Type B pancreatic cell (in vitro differentiated cells): ENCODE measurements around the gene ALX4. TPM values are rescaled to one million over a fixed set of nuclear protein-coding genes. Genes with fewer than 3 reads are reported as not detected.

Experiments used
- DNase-seq: peaks from one replicate; pipeline ENCODE4 v3.0.0; 2021; ENCODE audit warnings: mixed read lengths; ENCODE audit not compliant: unreplicated experiment; ENCODE audit errors: extremely low spot score
- H3K27ac Mint-ChIP-seq: 2 replicates; pipeline ENCODE4 v1.8.0; 2021; ENCODE audit warnings: mild to moderate bottlenecking, mixed read lengths
- H3K27me3 Mint-ChIP-seq: 2 replicates; pipeline ENCODE4 v1.8.0; 2021; ENCODE audit warnings: mixed read lengths
- H3K36me3 Mint-ChIP-seq: 2 replicates; pipeline ENCODE4 v1.8.0; 2021; ENCODE audit warnings: mixed read lengths
- H3K4me1 Mint-ChIP-seq: one replicate; pipeline ENCODE4 v1.8.0; 2021; ENCODE audit warnings: mixed read lengths; ENCODE audit not compliant: unreplicated experiment
- H3K4me3 Mint-ChIP-seq: 2 replicates; pipeline ENCODE4 v1.8.0; 2021; ENCODE audit warnings: mild to moderate bottlenecking, mixed read lengths
- H3K9me3 Mint-ChIP-seq: 2 replicates; pipeline ENCODE4 v1.8.0; 2021; ENCODE audit warnings: mixed read lengths
- total RNA-seq: library from RNA; stranded (reverse); gene quantifications from 2 replicates; pipeline ENCODE4 v1.2.1, GENCODE V29; 2021; ENCODE audit warnings: low replicate concordance
- TF ChIP-seq, protein P1 (sequence below): fragments of 200-600 bp; sonication (generic); conservative IDR thresholded peaks from 2 replicates; pipeline ENCODE4 v1.5.0; 2021; ENCODE audit warnings: antibody characterized with exemption, mild to moderate bottlenecking

The ALX4 gene
- total RNA-seq, 1 donor from 2014 or later, result 11.6 TPM

DNA sequence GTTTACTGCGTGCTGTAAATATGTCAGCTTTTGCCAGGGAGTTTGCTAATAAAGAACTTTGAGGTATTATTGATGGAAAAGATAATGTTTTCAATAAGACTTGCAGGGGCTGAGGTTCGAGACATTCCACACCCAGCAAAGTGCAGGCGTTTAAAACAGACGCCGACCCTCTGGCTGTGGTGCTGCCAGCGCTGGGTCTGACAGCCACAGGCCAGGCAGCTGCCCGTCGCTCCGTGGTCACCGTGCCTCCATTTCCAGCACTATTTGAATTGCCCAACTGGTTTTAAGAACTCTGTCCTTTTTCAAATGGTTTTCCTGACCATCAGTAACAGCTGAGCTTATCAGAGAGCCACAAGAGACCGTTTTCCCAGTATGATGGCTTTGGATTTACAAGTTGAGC, 28.1 kb upstream of the ALX4 start:
- Mint-ChIP-seq H3K9me3 (no peaks in the 10 kb centered on the region), H3K27me3 (peaks cover 67% of the 10 kb centered on the region), H3K4me3 (no peak overlapping the region), H3K36me3 (no peaks in the 10 kb centered on the region), H3K27ac (peak overlapping the region; percentile 16), H3K4me1 (peaks cover 39% of the 10 kb centered on the region)
- TF ChIP-seq, protein P1, sequence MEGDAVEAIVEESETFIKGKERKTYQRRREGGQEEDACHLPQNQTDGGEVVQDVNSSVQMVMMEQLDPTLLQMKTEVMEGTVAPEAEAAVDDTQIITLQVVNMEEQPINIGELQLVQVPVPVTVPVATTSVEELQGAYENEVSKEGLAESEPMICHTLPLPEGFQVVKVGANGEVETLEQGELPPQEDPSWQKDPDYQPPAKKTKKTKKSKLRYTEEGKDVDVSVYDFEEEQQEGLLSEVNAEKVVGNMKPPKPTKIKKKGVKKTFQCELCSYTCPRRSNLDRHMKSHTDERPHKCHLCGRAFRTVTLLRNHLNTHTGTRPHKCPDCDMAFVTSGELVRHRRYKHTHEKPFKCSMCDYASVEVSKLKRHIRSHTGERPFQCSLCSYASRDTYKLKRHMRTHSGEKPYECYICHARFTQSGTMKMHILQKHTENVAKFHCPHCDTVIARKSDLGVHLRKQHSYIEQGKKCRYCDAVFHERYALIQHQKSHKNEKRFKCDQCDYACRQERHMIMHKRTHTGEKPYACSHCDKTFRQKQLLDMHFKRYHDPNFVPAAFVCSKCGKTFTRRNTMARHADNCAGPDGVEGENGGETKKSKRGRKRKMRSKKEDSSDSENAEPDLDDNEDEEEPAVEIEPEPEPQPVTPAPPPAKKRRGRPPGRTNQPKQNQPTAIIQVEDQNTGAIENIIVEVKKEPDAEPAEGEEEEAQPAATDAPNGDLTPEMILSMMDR, result no peak
- DNase-seq, result no peak

DNA sequence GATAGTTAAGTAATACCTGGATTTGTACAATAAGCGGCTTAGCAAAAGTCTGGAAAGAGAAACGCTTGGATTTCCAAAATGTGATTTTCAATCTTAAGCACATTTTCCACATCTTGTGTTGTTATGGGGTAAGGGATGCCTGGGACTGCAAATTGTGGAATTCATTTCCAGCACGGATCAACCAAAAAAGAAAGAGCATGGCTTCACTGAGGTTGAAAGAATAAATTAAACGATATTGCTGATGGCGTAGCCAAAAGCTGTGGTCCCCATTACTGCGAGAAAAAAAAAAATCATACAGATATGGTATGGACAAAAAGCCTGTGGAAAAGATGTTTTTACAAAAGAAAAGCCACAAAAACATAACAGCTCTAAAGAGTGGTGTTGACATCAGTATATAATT, 26.0 kb upstream of the ALX4 start:
- no peaks in the 10 kb centered on the region for H3K36me3 Mint-ChIP-seq
- TF ChIP-seq, protein P1, result no peak
- no peaks in the 10 kb centered on the region for H3K9me3 Mint-ChIP-seq
- no peak for DNase-seq
- H3K27me3 Mint-ChIP-seq, result peaks cover 70% of the 10 kb centered on the region
- no peak overlapping the region for H3K27ac Mint-ChIP-seq
- peaks cover 39% of the 10 kb centered on the region for H3K4me1 Mint-ChIP-seq
- H3K4me3 Mint-ChIP-seq, result no peak overlapping the region

GRCh38 chr11:44335052-44335760, 25.3 kb upstream of the ALX4 start:
- Mint-ChIP-seq H3K27ac (no peak overlapping the region), H3K4me1 (peaks cover 39% of the 10 kb centered on the region), H3K9me3 (no peaks in the 10 kb centered on the region), H3K36me3 (no peaks in the 10 kb centered on the region), H3K4me3 (peak overlapping the region; percentile 5), H3K27me3 (peaks cover 75% of the 10 kb centered on the region)
- TF ChIP-seq, protein P1, result no peak
- no peak for DNase-seq

DNA sequence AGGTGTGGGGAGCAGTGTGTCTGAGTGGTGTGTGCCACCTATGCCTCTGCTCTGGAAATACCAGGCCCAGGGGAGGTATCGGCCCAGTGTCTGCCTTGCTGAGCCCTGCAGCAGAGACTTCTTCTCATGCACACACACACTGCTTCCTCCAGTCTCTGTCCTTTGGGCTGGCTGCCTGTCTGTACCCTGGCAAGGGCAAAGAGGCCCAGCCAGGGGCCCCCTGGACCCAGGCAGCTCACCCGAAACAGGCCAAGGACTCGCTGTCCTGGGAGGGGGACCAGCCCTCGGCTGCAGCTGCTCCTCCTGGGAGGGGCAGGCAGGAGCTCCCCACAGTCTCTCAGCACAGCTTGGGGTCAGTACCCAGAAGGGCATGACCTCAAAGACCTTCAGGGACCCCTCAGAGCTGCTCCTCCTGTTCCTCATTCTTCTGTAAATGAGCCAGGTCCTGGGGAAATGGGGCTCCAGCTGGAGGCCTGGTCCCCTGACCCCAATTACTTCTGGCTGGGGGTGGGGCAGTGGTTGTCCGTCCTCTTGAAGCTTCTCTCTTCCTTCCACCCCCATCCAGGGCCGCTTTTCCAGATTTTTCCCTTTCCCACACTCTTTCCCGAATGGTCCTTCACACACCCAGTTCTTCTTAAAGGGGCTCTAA, 24.5 kb upstream of the ALX4 start:
- Mint-ChIP-seq H3K4me3 (peak overlapping the region; percentile 5), H3K4me1 (peaks cover 39% of the 10 kb centered on the region), H3K36me3 (no peaks in the 10 kb centered on the region), H3K9me3 (no peaks in the 10 kb centered on the region), H3K27ac (no peak overlapping the region), H3K27me3 (peaks cover 79% of the 10 kb centered on the region)
- TF ChIP-seq, protein P1, result no peak
- no peak for DNase-seq

DNA sequence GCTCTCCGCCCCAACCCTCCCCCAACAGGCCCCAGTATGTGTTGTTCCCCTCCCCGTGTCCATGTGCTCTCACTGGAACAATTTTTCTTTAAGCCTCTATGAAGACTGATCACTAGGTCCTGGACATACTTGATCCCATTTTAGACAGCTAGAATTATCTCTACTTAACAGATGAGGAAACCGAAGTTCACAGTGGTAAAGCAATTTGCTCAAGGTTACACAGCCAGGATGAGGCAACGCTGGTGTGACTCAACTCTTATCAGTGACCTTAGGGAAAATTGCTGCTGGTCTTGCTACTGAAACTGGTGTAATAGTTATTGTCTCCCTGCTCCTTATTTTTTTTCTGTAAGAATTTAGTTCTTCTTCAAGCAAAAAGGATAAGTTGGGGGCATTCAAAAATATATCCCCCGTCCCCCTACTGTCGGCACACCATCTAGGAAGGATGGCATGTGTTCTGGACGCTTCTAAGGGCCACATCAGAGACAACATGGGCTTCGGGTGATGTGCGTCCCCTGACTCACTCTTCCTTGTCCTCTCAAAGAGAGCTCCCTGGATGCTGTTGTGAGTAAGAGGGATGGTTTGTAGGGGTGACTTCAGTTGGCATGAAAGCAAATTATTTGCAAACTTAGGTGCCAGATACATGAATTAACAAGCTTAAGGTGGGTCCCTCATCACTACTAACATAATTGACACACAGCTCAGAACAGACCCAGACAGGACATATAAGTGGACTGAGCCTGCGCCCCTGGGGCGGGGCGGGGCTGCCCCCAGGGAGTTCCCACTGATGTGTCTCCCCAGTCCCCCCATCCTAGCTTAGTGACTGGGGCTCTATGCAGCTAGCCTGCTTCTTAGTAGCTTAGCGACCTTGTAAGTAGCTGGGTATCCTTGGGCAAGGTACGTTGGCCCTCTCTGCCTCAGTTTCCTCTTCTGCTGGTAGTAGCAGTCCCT, 23.6 kb upstream of the ALX4 start:
- TF ChIP-seq, protein P1, result no peak
- DNase-seq, result no peak
- no peaks in the 10 kb centered on the region for H3K9me3 Mint-ChIP-seq
- no peaks in the 10 kb centered on the region for H3K36me3 Mint-ChIP-seq
- peaks cover 78% of the 10 kb centered on the region for H3K27me3 Mint-ChIP-seq
- H3K27ac Mint-ChIP-seq, result no peak overlapping the region
- H3K4me3 Mint-ChIP-seq, result no peak overlapping the region
- H3K4me1 Mint-ChIP-seq, result peaks cover 37% of the 10 kb centered on the region
